ENCODE measurements around the gene HM13. TPM values are rescaled to one million over a fixed set of nuclear protein-coding genes. Genes with fewer than 3 reads are reported as not detected.
"Not testable (repeated sequence)": the region's sequence is repeated elsewhere in the genome, so short reads cannot be mapped to it uniquely, and the experiment has no call there.

Gene HM13, protein sequence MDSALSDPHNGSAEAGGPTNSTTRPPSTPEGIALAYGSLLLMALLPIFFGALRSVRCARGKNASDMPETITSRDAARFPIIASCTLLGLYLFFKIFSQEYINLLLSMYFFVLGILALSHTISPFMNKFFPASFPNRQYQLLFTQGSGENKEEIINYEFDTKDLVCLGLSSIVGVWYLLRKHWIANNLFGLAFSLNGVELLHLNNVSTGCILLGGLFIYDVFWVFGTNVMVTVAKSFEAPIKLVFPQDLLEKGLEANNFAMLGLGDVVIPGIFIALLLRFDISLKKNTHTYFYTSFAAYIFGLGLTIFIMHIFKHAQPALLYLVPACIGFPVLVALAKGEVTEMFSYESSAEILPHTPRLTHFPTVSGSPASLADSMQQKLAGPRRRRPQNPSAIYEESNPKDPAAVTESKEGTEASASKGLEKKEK
- total RNA-seq, result 62.0 TPM

DNA sequence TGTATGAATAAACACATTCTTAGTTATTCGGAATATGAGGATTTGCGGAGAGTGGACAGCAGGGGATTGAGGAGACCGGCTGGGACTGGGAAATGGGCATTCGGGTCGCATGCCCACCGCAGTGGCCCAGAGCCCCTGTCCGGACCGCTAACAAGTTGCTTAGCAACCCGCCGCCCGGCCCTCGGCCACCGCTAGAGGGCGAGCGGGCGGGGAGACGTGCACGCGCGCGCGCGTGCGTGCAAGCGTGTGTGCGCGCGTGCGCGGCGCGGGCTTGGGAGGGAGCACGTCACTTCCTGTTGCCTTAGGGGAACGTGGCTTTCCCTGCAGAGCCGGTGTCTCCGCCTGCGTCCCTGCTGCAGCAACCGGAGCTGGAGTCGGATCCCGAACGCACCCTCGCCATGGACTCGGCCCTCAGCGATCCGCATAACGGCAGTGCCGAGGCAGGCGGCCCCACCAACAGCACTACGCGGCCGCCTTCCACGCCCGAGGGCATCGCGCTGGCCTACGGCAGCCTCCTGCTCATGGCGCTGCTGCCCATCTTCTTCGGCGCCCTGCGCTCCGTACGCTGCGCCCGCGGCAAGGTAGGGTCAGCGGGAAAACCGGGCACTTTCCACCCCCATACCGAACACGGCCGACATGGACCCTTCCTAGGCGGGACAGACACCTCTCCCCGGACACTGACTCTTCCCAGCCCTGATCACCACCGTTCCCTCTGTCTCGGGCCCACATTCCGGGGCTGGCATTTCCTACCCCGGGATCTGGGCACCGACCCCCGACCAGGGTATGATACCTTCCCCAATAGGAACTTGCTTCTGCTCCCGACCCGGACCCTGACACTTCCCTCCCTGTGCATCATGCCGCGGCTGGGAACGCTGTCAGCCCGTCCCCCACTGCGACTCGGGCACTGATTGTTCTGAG lies at the start of gene HM13:
Gene HM13 (plus strand): TSS at position 289 of the 918 bp plus-strand sequence. CDS start 110 bp downstream, at position 399.
- H3K4me3 ChIP-seq (ENCODE audit: low read length), result peak within 1 kb of the TSS; percentile 84
- H3K9me3 ChIP-seq (ENCODE audit: low read depth, low read length), result no peaks in the 10 kb centered on the region
- no peaks in the 10 kb centered on the region for H3K27me3 ChIP-seq (ENCODE audit: insufficient read depth, low read length)
- peaks cover 40% of the 10 kb centered on the region for H3K4me1 ChIP-seq (ENCODE audit: insufficient read depth, low read length)

DNA sequence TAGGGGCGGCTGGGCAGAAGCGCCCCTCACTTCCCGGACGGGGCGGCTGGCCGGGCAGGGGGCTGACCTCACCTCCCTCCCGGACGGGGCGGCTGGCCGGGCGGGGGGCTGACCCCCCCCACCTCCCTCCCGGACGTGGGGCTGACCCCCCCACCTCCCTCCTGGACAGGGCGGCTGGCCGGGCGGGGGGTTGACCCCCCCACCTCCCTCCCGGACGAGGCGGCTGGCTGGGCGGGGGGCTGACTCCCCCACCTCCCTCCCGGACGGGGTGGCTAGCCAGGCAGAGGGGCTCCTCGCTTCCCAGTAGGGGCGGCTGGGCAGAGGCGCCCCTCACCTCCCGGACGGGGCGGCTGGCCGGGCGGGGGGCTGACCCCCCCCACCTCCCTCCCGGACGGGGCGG lies 43.3 kb upstream of the HM13 start:
- H3K4me1 ChIP-seq (ENCODE audit: insufficient read depth, low read length), result peaks cover 17% of the 10 kb centered on the region
- H3K27me3 ChIP-seq (ENCODE audit: insufficient read depth, low read length), result peaks cover 16% of the 10 kb centered on the region
- H3K9me3 ChIP-seq (ENCODE audit: low read depth, low read length); H3K4me3 ChIP-seq (ENCODE audit: low read length): not testable (repeated sequence)

DNA sequence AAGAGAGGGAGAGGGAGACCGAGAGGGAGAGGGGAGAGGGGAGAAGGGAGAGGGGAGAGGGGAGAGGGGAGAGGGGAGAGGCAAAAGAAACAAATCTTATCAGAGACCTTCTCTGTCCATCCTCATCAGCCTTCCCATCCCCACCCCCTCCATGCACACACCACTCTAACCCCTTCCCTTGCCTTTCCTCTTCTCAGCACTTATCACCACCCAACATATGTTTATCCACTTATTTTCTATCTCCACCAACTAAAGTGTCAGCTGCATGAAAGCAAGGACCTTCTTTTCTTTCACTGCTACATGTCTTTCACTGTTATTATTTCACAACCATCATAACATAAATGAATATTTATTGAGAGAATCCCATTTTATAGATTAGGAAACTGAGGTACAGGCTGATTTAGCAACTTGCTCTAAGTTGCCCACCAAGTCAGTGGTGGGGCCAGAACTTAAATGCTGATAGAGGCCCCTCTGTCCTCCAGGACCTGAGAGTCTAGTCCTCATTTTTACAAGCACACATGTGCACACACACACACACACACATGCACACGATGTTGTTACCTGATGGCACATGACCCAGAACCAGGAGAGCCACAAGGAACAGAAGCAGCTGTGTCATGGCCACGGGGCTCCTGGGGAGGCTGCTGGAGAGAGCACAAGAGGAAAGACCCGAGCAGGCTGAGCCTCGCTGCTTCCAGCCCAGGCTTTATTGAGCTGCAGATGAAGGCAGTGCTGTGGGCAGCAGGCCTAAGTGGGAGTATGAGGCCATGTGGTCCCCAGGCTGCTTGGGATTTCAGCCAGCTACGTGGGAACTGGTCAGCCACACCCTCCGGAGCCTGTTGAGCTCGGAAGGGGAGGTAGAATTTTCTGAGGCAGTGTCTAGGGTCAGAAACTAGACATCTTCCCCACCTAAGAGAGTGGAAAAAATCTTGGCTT lies 41.6 kb upstream of the HM13 start:
- H3K4me3 ChIP-seq (ENCODE audit: low read length), result no peak overlapping the region
- no peaks in the 10 kb centered on the region for H3K9me3 ChIP-seq (ENCODE audit: low read depth, low read length)
- peaks cover 28% of the 10 kb centered on the region for H3K27me3 ChIP-seq (ENCODE audit: insufficient read depth, low read length)
- peaks cover 17% of the 10 kb centered on the region for H3K4me1 ChIP-seq (ENCODE audit: insufficient read depth, low read length)

DNA sequence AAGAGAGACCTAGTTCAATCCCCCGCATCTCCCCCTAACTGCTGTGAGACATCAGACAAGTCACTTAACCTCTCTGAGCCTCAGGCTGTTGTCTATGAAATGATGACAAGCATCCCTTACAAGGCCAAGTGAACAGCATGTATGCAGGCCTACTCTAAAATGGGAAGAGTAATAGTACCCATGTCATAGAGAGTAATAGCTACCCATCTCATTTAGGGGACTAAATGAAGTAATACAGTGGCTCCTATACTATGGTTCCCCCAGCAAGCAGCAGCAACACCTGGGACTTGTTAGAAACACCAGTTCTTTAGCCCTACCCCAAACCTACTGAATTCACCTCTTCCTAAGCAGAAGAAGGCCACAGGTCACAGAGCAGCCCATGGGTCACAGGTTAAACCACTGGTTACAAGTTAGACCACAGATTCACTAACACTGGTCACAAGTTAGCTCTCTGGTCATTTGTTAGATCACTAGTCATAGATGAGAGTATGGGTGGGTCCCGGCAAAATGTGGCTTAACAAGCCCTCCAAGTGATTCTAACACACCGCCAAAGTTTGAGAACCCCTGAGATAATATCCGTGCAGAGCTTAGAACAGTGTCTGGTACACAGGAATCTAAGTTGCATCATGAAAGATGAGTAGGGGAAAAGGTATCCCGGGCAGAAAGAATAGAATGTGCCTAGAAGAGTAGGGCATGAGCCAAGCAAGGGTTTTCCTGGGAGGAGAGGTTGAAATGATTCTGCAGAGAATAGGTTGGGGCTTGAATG lies 40.7 kb upstream of the HM13 start:
- Histone ChIP-seq H3K4me1 (ENCODE audit: insufficient read depth, low read length) (peaks cover 17% of the 10 kb centered on the region), H3K9me3 (ENCODE audit: low read depth, low read length) (no peaks in the 10 kb centered on the region), H3K4me3 (ENCODE audit: low read length) (no peak overlapping the region), H3K27me3 (ENCODE audit: insufficient read depth, low read length) (peaks cover 28% of the 10 kb centered on the region)

DNA sequence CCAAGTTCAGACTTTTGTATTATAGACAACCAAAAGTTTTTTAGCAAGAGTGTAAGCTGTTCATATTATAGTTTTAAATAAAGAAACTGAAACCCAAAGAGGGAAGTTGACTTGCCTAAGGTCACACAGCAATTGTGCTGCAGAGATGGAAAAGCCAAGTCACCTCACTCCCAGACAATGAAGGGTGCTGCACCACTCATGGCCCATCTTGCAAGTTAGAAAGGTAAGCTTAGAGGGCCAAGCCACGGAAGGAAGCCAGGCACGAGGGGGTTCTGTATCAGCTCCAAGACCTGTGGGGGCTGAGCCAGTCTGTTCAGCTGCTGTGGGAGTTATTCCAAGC lies 40.2 kb upstream of the HM13 start:
- Histone ChIP-seq H3K27me3 (ENCODE audit: insufficient read depth, low read length) (peaks cover 28% of the 10 kb centered on the region), H3K4me1 (ENCODE audit: insufficient read depth, low read length) (peaks cover 17% of the 10 kb centered on the region), H3K9me3 (ENCODE audit: low read depth, low read length) (no peaks in the 10 kb centered on the region), H3K4me3 (ENCODE audit: low read length) (no peak overlapping the region)

DNA sequence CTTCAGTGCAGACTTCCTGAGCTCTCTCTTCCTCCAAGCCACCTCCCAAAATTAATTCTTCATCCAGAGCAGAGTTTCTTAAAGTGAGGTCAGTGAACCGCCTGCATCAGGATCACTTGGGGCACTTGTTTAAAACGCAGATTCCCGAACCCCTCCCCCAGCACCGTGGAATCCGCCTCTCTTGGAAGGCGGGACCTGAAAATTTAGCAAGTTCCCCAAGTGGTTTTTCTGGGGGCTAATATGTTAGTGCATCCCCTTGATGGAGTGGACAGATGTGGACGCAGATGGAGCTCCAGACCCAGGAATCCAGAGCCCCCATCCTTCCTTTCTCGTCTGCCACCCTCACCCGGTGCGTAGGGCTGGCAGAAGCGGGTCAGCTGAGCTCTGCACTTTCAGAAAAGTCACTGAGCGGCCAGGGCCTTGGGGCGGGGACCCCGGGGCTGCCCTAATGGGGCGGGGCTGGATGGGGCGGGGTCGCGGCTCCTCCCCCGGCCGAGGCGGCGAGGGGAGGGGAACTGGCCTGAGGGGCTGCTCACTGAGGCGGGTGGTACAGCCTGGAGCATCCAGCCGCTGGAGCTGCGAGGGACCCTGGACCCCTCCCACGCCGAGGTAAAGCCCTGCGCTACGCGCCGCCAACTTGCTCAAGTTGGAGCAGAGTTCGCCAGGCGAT lies 39.3 kb upstream of the HM13 start, which contains the start of the genes DEFB124 and REM1:
Gene DEFB124 (minus strand): TSS at position 370 of the 670 bp plus-strand sequence. CDS start 2,114 bp downstream, outside the sequence.
Gene REM1 (plus strand): TSS at position 531 of the 670 bp plus-strand sequence. CDS start 1,158 bp downstream, outside the sequence.
- Histone ChIP-seq H3K27me3 (ENCODE audit: insufficient read depth, low read length) (peaks cover 28% of the 10 kb centered on the region), H3K4me1 (ENCODE audit: insufficient read depth, low read length) (peaks cover 17% of the 10 kb centered on the region), H3K4me3 (ENCODE audit: low read length) (no peak within 1 kb of the TSS), H3K9me3 (ENCODE audit: low read depth, low read length) (no peaks in the 10 kb centered on the region)

DNA sequence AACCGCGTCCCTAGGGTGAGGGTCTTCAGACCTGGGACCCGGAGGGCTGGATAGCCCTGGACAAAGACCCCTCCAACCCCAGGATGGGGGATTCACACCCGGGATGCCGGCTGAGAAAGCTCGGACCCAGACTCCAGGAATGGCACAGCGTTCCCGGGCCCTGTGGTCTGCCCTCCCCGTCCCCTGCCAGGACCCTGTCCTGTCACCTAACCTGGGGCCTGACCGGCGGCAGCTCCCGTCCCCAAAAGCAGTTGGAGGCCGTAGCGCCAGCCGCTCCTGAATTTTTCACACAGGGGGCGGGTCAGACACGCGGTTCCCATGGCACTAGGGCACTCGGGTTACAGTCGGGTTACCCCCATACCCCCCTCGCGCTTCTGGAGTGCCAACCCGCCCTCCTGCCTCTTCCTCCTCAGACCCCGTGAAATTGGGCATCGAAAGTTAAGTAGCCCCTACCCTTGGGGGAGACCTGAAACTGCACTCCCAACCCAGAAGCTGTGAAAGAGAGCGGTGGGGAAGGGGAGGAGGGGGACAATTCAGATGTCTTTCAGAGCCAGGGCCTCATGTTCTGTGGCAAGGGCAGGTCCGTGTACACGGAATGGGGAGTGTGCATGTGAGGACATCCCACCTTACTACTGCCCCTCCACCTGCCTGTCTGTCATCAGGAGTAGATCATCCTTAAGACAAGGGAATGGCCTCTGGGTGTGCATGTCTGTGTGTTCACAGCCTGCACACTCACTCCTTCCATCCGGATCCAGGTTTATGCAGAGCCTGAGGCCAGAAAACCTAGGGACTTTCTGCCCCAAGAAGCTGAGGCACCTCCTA lies 38.6 kb upstream of the HM13 start:
- H3K4me1 ChIP-seq (ENCODE audit: insufficient read depth, low read length), result peaks cover 17% of the 10 kb centered on the region
- no peak overlapping the region for H3K4me3 ChIP-seq (ENCODE audit: low read length)
- no peaks in the 10 kb centered on the region for H3K9me3 ChIP-seq (ENCODE audit: low read depth, low read length)
- peaks cover 28% of the 10 kb centered on the region for H3K27me3 ChIP-seq (ENCODE audit: insufficient read depth, low read length)

DNA sequence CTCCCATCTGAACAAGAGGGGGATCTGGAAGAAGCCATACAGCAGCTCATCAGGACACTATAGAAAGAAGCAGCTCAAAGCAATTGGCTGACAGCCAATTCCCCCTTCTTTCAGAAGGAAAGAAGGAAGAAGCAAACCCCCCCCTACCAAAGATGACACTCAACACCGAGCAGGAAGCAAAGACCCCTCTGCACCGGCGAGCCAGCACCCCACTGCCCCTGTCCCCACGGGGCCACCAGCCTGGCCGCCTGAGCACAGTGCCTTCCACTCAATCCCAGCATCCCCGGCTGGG lies 38.0 kb upstream of the HM13 start:
- Histone ChIP-seq H3K4me1 (ENCODE audit: insufficient read depth, low read length) (peaks cover 17% of the 10 kb centered on the region), H3K9me3 (ENCODE audit: low read depth, low read length) (no peaks in the 10 kb centered on the region), H3K27me3 (ENCODE audit: insufficient read depth, low read length) (peaks cover 28% of the 10 kb centered on the region), H3K4me3 (ENCODE audit: low read length) (no peak overlapping the region)

DNA sequence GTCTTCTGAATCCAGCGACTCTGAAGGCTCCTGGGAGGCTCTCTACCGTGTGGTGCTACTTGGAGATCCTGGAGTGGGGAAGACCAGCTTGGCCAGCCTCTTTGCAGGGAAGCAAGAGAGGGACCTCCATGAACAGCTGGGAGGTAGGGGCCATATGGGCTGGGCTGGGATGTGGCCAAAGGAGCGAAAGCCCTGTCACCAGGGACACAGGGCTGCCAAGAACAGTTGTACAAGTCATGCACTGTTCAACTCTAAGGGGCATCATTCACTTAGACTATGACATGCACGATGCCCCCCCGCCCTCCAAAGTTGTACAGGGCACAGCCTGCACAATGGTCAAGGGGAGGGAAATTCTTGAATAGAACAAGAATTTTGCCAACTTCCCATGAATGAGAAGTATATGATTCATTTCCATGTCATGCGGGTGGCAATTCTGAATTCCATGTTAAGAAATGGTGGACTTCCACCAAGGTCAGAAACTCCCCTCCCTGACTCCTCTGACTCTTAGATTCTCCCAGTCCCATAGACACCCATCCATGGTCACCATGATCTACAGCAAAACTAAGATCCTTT lies 37.5 kb upstream of the HM13 start:
- peaks cover 17% of the 10 kb centered on the region for H3K4me1 ChIP-seq (ENCODE audit: insufficient read depth, low read length)
- H3K27me3 ChIP-seq (ENCODE audit: insufficient read depth, low read length), result peaks cover 28% of the 10 kb centered on the region
- H3K4me3 ChIP-seq (ENCODE audit: low read length), result no peak overlapping the region
- no peaks in the 10 kb centered on the region for H3K9me3 ChIP-seq (ENCODE audit: low read depth, low read length)

DNA sequence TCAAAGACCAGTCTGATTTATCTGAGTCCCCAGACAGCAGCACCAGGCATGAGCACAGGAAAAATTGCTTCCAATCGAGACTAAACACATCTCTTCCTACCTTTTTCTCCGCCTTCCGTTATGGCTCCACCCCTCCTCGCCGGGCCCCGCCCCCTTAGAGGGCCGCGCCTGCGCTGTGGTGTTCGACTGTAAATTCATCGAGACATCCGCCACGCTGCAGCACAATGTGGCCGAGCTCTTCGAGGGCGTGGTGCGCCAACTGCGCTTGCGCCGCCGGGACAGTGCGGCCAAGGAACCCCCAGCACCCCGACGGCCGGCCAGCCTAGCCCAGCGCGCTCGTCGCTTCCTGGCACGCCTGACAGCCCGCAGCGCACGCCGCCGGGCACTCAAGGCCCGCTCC lies 30.2 kb upstream of the HM13 start:
- H3K27me3 ChIP-seq (ENCODE audit: insufficient read depth, low read length), result peaks cover 20% of the 10 kb centered on the region
- no peak overlapping the region for H3K4me3 ChIP-seq (ENCODE audit: low read length)
- H3K9me3 ChIP-seq (ENCODE audit: low read depth, low read length), result no peaks in the 10 kb centered on the region
- H3K4me1 ChIP-seq (ENCODE audit: insufficient read depth, low read length), result no peaks in the 10 kb centered on the region

DNA sequence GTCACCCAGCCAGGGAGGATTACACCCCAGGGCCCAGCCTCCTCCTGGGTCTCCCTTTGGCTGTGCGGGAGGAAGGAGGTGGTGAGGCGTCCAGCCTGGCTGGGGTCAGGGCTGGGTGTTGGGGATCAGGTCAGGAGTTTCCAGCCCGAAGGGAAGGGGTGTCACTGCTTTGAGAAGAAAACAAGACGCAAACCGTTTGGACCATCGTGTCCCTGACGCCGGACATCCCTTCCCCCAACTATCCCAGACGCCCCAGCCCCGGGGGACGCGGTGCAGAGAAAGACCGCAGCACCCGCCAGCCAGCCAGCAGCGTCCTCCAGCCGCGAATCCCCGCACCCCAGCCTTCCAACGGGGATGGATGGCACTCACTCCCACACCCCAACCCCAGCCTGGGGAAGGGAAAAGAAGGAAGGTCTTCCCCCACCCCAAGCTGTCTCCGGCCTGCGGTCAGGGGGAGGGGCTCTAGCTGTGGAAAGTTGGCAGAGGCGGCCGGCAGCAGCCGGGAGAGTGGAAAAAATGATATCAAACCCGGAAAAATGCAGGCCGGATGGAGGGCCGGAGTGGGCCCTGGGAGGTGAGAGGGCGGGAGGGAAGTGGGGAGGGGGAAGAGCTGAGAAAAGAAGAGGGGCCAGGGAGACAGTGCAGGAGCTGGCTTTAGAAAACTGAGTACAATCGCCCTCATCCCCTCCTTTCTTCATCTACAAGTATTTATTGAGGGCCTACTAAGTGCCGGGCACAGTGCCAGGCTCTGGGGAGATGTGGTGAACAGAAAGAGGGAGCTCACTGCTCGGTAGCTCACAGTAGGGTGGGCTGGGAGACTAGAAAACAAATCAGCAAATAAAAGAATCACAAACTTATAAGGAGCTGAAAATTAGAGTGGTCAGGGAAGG lies 28.5 kb upstream of the HM13 start:
- Histone ChIP-seq H3K4me3 (ENCODE audit: low read length) (no peak overlapping the region), H3K4me1 (ENCODE audit: insufficient read depth, low read length) (no peaks in the 10 kb centered on the region), H3K27me3 (ENCODE audit: insufficient read depth, low read length) (peaks cover 20% of the 10 kb centered on the region), H3K9me3 (ENCODE audit: low read depth, low read length) (no peaks in the 10 kb centered on the region)

DNA sequence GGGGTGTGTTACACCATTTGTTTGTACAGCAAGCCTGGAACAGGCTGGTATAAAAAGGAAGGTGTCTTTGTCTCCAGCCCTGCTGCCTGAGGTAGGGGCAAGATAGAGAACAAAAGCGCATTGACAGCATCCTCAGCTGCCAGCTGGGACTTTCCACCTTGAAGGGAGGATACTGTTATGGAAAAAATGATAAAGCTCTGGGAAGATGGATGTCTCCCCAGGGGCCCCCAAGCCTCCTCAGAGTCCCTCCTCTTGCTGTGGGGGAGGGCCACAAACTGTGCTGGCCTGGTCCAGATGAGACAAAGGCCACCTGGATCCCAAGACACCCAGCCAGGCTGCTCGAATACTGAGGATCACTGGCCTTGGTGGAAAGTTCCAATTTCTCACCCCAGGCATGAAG lies 26.1 kb upstream of the HM13 start:
- H3K27me3 ChIP-seq (ENCODE audit: insufficient read depth, low read length), result peaks cover 20% of the 10 kb centered on the region
- H3K4me3 ChIP-seq (ENCODE audit: low read length), result no peak overlapping the region
- no peaks in the 10 kb centered on the region for H3K4me1 ChIP-seq (ENCODE audit: insufficient read depth, low read length)
- H3K9me3 ChIP-seq (ENCODE audit: low read depth, low read length), result no peaks in the 10 kb centered on the region
